ENCODE data around the gene CIB4. TPM values are rescaled to one million over a fixed set of nuclear protein-coding genes. Genes with fewer than 3 reads are reported as not detected.

Gene CIB4
- total RNA-seq, 1 experiment from 2014 or later, result not detected

GRCh38 chr2:26605999-26606846, 34.9 kb downstream of the CIB4 start:
- BruUV-seq (replicated peaks), result no TSS peak
- peaks cover 22% of the 10 kb centered on the region for H3K4me1 ChIP-seq
- H3K4me1 Mint-ChIP-seq (ENCODE audit: low read depth, unreplicated experiment), result peaks cover 35% of the 10 kb centered on the region
- no peak for TF ChIP-seq CTCF (IDR thresholded peaks at IDR 0.05; ENCODE audit: insufficient read depth in 1 of 2, low read depth in 1 of 2, low read length in 1 of 2, severe bottlenecking in 1 of 2, unreplicated experiment in 1 of 2)
- H3K9me3 Mint-ChIP-seq (ENCODE audit: unreplicated experiment), result no peaks in the 10 kb centered on the region
- H3K27ac Mint-ChIP-seq (ENCODE audit: unreplicated experiment), result peak overlapping the region; percentile 76
- H3K27me3 ChIP-seq (replicated peaks; ENCODE audit: control insufficient read depth, insufficient read depth, low read length), result no peaks in the 10 kb centered on the region
- H3K4me3 Mint-ChIP-seq (ENCODE audit: unreplicated experiment), result peak overlapping the region; percentile 3
- ChIA-PET CTCF (interaction anchor here (0.9 to 3.4 kb wide), 5 partner anchors 9 to 146 kb away, joined by 3 to 35 read pairs (median 3); no protein-coding TSS in a partner anchor), POLR2A (interaction anchor here (0.6 kb wide), 1 partner anchor 954 kb away, joined by 7 read pairs; no protein-coding TSS in a partner anchor)
- H3K36me3 Mint-ChIP-seq (ENCODE audit: insufficient read depth, unreplicated experiment), result no peaks in the 10 kb centered on the region
- no peaks in the 10 kb centered on the region for H3K9me3 ChIP-seq
- intact Hi-C loops (cut with micrococcal nuclease; ENCODE audit: unreplicated experiment), result loop anchor here (1.0 to 5.0 kb wide), 5 partner anchors 25 to 179 kb away; partner anchors contain the start of gene CIB4
- DNase-seq, result no peak
- H3K27me3 Mint-ChIP-seq (ENCODE audit: insufficient read depth, unreplicated experiment), result peaks cover 3% of the 10 kb centered on the region
- H3K4me3 ChIP-seq (ENCODE audit: low read depth, low read length), result no peak overlapping the region
- H3K36me3 ChIP-seq (ENCODE audit: control insufficient read depth, insufficient read depth, low read length), result no peaks in the 10 kb centered on the region

- H3K27ac Mint-ChIP-seq (ENCODE audit: unreplicated experiment), result peak overlapping the region; percentile 76
- peak; percentile 66 to 79 for DNase-seq
- H3K27me3 Mint-ChIP-seq (ENCODE audit: insufficient read depth, unreplicated experiment), result peaks cover 3% of the 10 kb centered on the region
- H3K4me1 ChIP-seq, result peaks cover 22% of the 10 kb centered on the region
- no peaks in the 10 kb centered on the region for H3K9me3 Mint-ChIP-seq (ENCODE audit: unreplicated experiment)
- no peaks in the 10 kb centered on the region for H3K36me3 ChIP-seq (ENCODE audit: control insufficient read depth, insufficient read depth, low read length)
- H3K4me1 Mint-ChIP-seq (ENCODE audit: low read depth, unreplicated experiment), result peaks cover 32% of the 10 kb centered on the region
- BruUV-seq (replicated peaks), result no TSS peak
- H3K9me3 ChIP-seq, result no peaks in the 10 kb centered on the region
- CTCF ChIA-PET, result interaction anchor here (0.9 to 3.4 kb wide), 2 partner anchors 84 to 139 kb away, joined by 3 to 35 read pairs; no protein-coding TSS in a partner anchor
- POLR2A ChIA-PET, result no interaction called here
- no peak overlapping the region for H3K4me3 ChIP-seq (ENCODE audit: low read depth, low read length)
- H3K4me3 Mint-ChIP-seq (ENCODE audit: unreplicated experiment), result no peak overlapping the region
- H3K27me3 ChIP-seq (replicated peaks; ENCODE audit: control insufficient read depth, insufficient read depth, low read length), result no peaks in the 10 kb centered on the region
- intact Hi-C loops (cut with micrococcal nuclease; ENCODE audit: unreplicated experiment), result loop anchor here (1.0 to 5.0 kb wide), 4 partner anchors 37 to 180 kb away; partner anchors contain the start of gene CIB4
- H3K36me3 Mint-ChIP-seq (ENCODE audit: insufficient read depth, unreplicated experiment), result no peaks in the 10 kb centered on the region
- TF ChIP-seq CTCF (IDR thresholded peaks at IDR 0.05; ENCODE audit: insufficient read depth in 1 of 2, low read depth in 1 of 2, low read length in 1 of 2, severe bottlenecking in 1 of 2, unreplicated experiment in 1 of 2), result peak; percentile 82 to 92
Observed at GRCh38 chr2:26605195-26605998, 35.8 kb downstream of the CIB4 start.

- Histone ChIP-seq H3K27me3 (replicated peaks; ENCODE audit: control insufficient read depth, insufficient read depth, low read length) (no peaks in the 10 kb centered on the region), H3K4me3 (ENCODE audit: low read depth, low read length) (no peak overlapping the region), H3K9me3 (no peaks in the 10 kb centered on the region), H3K36me3 (ENCODE audit: control insufficient read depth, insufficient read depth, low read length) (no peaks in the 10 kb centered on the region), H3K4me1 (peaks cover 19% of the 10 kb centered on the region)
- Mint-ChIP-seq H3K9me3 (ENCODE audit: unreplicated experiment) (no peaks in the 10 kb centered on the region), H3K27ac (ENCODE audit: unreplicated experiment) (no peak overlapping the region), H3K36me3 (ENCODE audit: insufficient read depth, unreplicated experiment) (no peaks in the 10 kb centered on the region), H3K4me3 (ENCODE audit: unreplicated experiment) (no peak overlapping the region), H3K4me1 (ENCODE audit: low read depth, unreplicated experiment) (peaks cover 17% of the 10 kb centered on the region), H3K27me3 (ENCODE audit: insufficient read depth, unreplicated experiment) (peaks cover 3% of the 10 kb centered on the region)
- intact Hi-C loops (cut with micrococcal nuclease; ENCODE audit: unreplicated experiment), result no loop called here
- ChIA-PET CTCF (interaction anchor here (1.6 kb wide), 1 partner anchor 25 kb away, joined by 5 read pairs; no protein-coding TSS in a partner anchor), POLR2A (no interaction called here)
- no TSS peak for BruUV-seq (replicated peaks)
- TF ChIP-seq CTCF (IDR thresholded peaks at IDR 0.05; ENCODE audit: insufficient read depth in 1 of 2, low read depth in 1 of 2, low read length in 1 of 2, severe bottlenecking in 1 of 2, unreplicated experiment in 1 of 2), result no peak
- no peak for DNase-seq
Observed at GRCh38 chr2:26602575-26602974, 38.6 kb downstream of the CIB4 start.

Measured in Caco-2 (cell line).